Endodermal cell (in vitro differentiated cells): ENCODE data around the gene PTPRN2. TPM values are rescaled to one million over a fixed set of nuclear protein-coding genes. Genes with fewer than 3 reads are reported as not detected.
"Not testable (repeated sequence)": the region's sequence is repeated elsewhere in the genome, so short reads cannot be mapped to it uniquely, and the experiment has no call there.

ENCODE experiments used
- DNase-seq: peaks from one replicate; pipeline ENCODE4 v3.0.0-alpha.2; 2017
- H3K27ac ChIP-seq: 2 replicates; pipeline ENCODE4 v1.5.1; 2013; ENCODE audit warnings: mild to moderate bottlenecking, low read depth, low read length, moderate library complexity
- H3K27me3 ChIP-seq: 2 replicates; pipeline ENCODE4 v1.6.1; 2013; ENCODE audit warnings: mild to moderate bottlenecking, low read length, moderate library complexity; ENCODE audit not compliant: insufficient read depth, control insufficient read depth, poor library complexity, severe bottlenecking
- H3K36me3 ChIP-seq: 2 replicates; pipeline ENCODE4 v1.7.0; 2013; ENCODE audit warnings: mild to moderate bottlenecking, low read length, moderate library complexity; ENCODE audit not compliant: control insufficient read depth, insufficient read depth
- H3K4me1 ChIP-seq: one replicate; pipeline ENCODE4 v1.7.0; 2013; ENCODE audit warnings: low read length; ENCODE audit not compliant: control insufficient read depth, insufficient read depth
- H3K4me3 ChIP-seq: 2 replicates; pipeline ENCODE4 v1.5.1; 2013; ENCODE audit warnings: mild to moderate bottlenecking, low read length, moderate library complexity
- H3K9ac ChIP-seq: 2 replicates; pipeline ENCODE4 v1.6.1; 2013; ENCODE audit warnings: mild to moderate bottlenecking, low read length, moderate library complexity; ENCODE audit not compliant: poor library complexity, severe bottlenecking; ENCODE audit errors: extremely low read depth
- H3K9me3 ChIP-seq: 2 replicates; pipeline ENCODE4 v1.6.1; 2013; ENCODE audit warnings: mild to moderate bottlenecking, low read length, moderate library complexity; ENCODE audit not compliant: control insufficient read depth
- H3K27ac Mint-ChIP-seq: 2 replicates; pipeline ENCODE4 v1.8.0; 2020; ENCODE audit warnings: mixed read lengths
- H3K27me3 Mint-ChIP-seq: 2 replicates; pipeline ENCODE4 v1.8.0; 2021; ENCODE audit warnings: mild to moderate bottlenecking, mixed read lengths; ENCODE audit not compliant: insufficient read depth
- H3K36me3 Mint-ChIP-seq: 2 replicates; pipeline ENCODE4 v1.8.0; 2020; ENCODE audit warnings: low read depth, mixed read lengths
- H3K4me1 Mint-ChIP-seq: 2 replicates; pipeline ENCODE4 v1.8.0; 2020; ENCODE audit warnings: mixed read lengths
- H3K4me3 Mint-ChIP-seq: 2 replicates; pipeline ENCODE4 v1.8.0; 2020; ENCODE audit warnings: mild to moderate bottlenecking, moderate library complexity, mixed read lengths
- H3K9me3 Mint-ChIP-seq: 2 replicates; pipeline ENCODE4 v1.8.0; 2020; ENCODE audit warnings: mild to moderate bottlenecking, mixed read lengths
- CTCF ChIP-seq: fragments of 200-600 bp; sonication (generic); conservative IDR thresholded peaks from 2 replicates; pipeline ENCODE4 v1.5.0; 2021; ENCODE audit warnings: antibody characterized with exemption, mild to moderate bottlenecking
- WGBS, 2 experiments: methylation state at CpG; one replicate each; pipeline versions ENCODE4 v1.1.5 to v1.1.7; 2013; ENCODE audit warnings: missing lambda C conversion rate in 2 of 2, mixed read lengths in 1 of 2; ENCODE audit not compliant: insufficient coverage in 1 of 2, insufficient read length in 1 of 2; 5-methylcytosine and 5-hydroxymethylcytosine counted together
- total RNA-seq, 2 donors: library from RNA; stranded (reverse); fragmentation: NEBNext Ultra II Directional in 1 of 2; extraction: Animal tissue kit (Norgen Biotek cat#: 25700) in 1 of 2; gene quantifications; 2 replicates in 1 of 2; 3 replicates in 1 of 2; pipeline ENCODE4 v1.2.1, GENCODE V29; 2021

PTPRN2 gene
- total RNA-seq, 2 donors from 2014 or later: 0.69 to 1.2 TPM

DNA sequence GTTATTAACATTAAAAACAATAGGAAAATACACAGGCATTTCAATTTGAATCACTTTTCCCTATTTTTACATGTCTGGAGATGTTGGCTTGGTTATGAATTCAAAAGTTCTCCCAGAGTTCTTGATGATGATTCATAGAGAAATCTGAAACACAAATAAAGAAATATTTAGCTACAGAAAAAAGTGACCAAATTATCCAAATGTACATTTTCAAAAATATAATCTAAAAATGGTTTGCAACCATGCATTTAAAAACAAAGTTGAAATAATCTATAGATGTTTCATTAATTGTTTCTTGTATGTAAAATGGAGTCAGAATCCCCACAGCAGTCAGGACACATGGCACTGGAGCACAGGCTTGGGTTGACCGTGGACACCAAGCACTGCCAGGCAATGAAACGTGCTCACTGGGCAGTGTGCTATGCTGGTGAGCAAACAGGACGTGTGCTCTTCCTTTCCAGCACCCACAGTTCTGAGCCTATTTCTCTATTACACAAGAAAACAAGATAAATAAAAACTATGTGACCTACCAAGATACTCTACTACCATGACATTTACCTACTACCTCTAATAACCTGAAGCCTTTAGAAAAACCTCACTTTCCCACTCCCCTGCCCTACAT is 44.1 kb upstream of the PTPRN2 start:
- peak overlapping the region; percentile 33 for H3K27ac Mint-ChIP-seq
- WGBS, 2 experiments: 94 to 100% methylated on average over 1 to 3 of the region's 3 CpGs
- no peak overlapping the region for H3K27ac ChIP-seq
- peaks cover 25% of the 10 kb centered on the region for H3K36me3 ChIP-seq
- no peaks in the 10 kb centered on the region for H3K9me3 ChIP-seq
- no peak for DNase-seq
- H3K9me3 Mint-ChIP-seq: no peaks in the 10 kb centered on the region
- H3K4me1 ChIP-seq: no peaks in the 10 kb centered on the region
- H3K9ac ChIP-seq: no peak overlapping the region
- H3K4me3 ChIP-seq: no peak overlapping the region
- TF ChIP-seq CTCF: no peak
- no peak overlapping the region for H3K4me3 Mint-ChIP-seq
- peaks cover 2% of the 10 kb centered on the region for H3K4me1 Mint-ChIP-seq
- H3K27me3 Mint-ChIP-seq: no peaks in the 10 kb centered on the region
- H3K36me3 Mint-ChIP-seq: peaks cover 40% of the 10 kb centered on the region
- no peaks in the 10 kb centered on the region for H3K27me3 ChIP-seq

GRCh38 chr7:158626289-158626688 is 38.7 kb upstream of the PTPRN2 start:
- not testable (repeated sequence) for H3K4me3 Mint-ChIP-seq, H3K9ac ChIP-seq, DNase-seq, H3K4me1 ChIP-seq, H3K4me1 Mint-ChIP-seq, H3K4me3 ChIP-seq, H3K27me3 Mint-ChIP-seq, H3K27ac Mint-ChIP-seq, H3K9me3 Mint-ChIP-seq, H3K27ac ChIP-seq, H3K9me3 ChIP-seq, H3K27me3 ChIP-seq
- H3K36me3 ChIP-seq: peaks cover 18% of the 10 kb centered on the region
- 90 to 92% methylated on average over 6 to 8 of the region's 8 CpGs for WGBS, 2 experiments
- H3K36me3 Mint-ChIP-seq: peaks cover 54% of the 10 kb centered on the region

GRCh38 chr7:158623241-158623640 is 35.6 kb upstream of the PTPRN2 start:
- 95 to 100% methylated on average over 3 to 13 of the region's 13 CpGs for WGBS, 2 experiments

More at GRCh38 chr7:158623241-158623640, 35.6 kb upstream of the PTPRN2 start:
- no peak overlapping the region for H3K4me3 Mint-ChIP-seq
- peaks cover 4% of the 10 kb centered on the region for H3K4me1 Mint-ChIP-seq
- no peaks in the 10 kb centered on the region for H3K9me3 ChIP-seq
- no peaks in the 10 kb centered on the region for H3K4me1 ChIP-seq
- no peaks in the 10 kb centered on the region for H3K9me3 Mint-ChIP-seq
- no peak overlapping the region for H3K27ac ChIP-seq
- no peak overlapping the region for H3K9ac ChIP-seq
- H3K4me3 ChIP-seq: no peak overlapping the region
- H3K27me3 ChIP-seq: no peaks in the 10 kb centered on the region
- DNase-seq: no peak
- peaks cover 3% of the 10 kb centered on the region for H3K36me3 ChIP-seq
- H3K27me3 Mint-ChIP-seq: no peaks in the 10 kb centered on the region
- H3K36me3 Mint-ChIP-seq: peaks cover 36% of the 10 kb centered on the region
- H3K27ac Mint-ChIP-seq: no peak overlapping the region
- no peak for TF ChIP-seq CTCF
